GM23248 (cell line): Measurements from ENCODE around the gene IQSEC1.

Source experiments
- EZH2 ChIP-seq: fragments of 200-600 bp; sonication (generic); IDR thresholded peaks from 2 replicates; pipeline ENCODE4 v1.6.1; 2018; ENCODE audit warnings: antibody characterized with exemption, mild to moderate bottlenecking; ENCODE audit not compliant: insufficient read depth, poor library complexity, severe bottlenecking
- EZH2phosphoT487 ChIP-seq: fragments of 200-600 bp; sonication (generic); IDR thresholded peaks from 2 replicates; pipeline ENCODE4 v1.6.1; 2018; ENCODE audit warnings: antibody characterized with exemption, moderate library complexity, mild to moderate bottlenecking, low read depth; ENCODE audit not compliant: insufficient read depth

GRCh38 chr3:12943124-12944021 lies 129.9 kb downstream of the IQSEC1 start:
- TF ChIP-seq EZH2: no peak
- TF ChIP-seq EZH2phosphoT487: no peak
